ENCODE data around the gene NTM. TPM values are rescaled to one million over a fixed set of nuclear protein-coding genes. Genes with fewer than 3 reads are reported as not detected.

The NTM gene
- total RNA-seq, 1 experiment from 2014 or later, result 0.73 TPM

- BruUV-seq (replicated peaks), result no TSS peak
- no peaks in the 10 kb centered on the region for H3K4me1 Mint-ChIP-seq (ENCODE audit: low read depth, unreplicated experiment)
These were observed 432.2 kb downstream of the NTM start for GRCh38 chr11:131802440-131803115.

DNA sequence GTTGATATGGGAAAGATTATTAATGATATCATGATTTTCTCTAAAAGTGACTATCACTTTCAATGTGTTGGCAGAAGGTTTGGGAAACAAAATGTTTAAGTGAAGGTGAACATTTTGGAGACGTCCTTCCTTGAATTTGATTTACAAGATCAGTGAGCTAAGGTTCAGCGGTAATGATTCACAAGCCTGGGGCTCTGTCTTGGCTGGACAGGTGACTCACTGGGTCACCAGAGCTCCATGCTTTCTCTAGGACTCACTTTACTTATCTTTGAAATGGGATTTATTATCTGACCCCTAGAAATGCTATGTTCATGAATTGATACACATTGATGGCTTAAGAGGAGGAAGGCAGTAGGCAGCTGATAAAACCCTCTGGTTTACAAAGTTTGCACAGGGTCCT, 437.5 kb downstream of the NTM start:
- Histone ChIP-seq H3K27me3 (replicated peaks; ENCODE audit: control insufficient read depth, insufficient read depth, low read length) (0 out of 2 replicates have a peak, but pooled peaks cover 1% of the 10 kb centered on the region), H3K4me1 (no peaks in the 10 kb centered on the region), H3K36me3 (ENCODE audit: control insufficient read depth, insufficient read depth, low read length) (no peaks in the 10 kb centered on the region), H3K9me3 (no peaks in the 10 kb centered on the region), H3K4me3 (ENCODE audit: low read depth, low read length) (no peak overlapping the region)
- no peak overlapping the region for H3K27ac Mint-ChIP-seq (ENCODE audit: unreplicated experiment)
- no peak for DNase-seq
- no peaks in the 10 kb centered on the region for H3K36me3 Mint-ChIP-seq (ENCODE audit: insufficient read depth, unreplicated experiment)
- intact Hi-C loops (cut with micrococcal nuclease; ENCODE audit: unreplicated experiment), result no loop called here
- H3K4me3 Mint-ChIP-seq (ENCODE audit: unreplicated experiment), result no peak overlapping the region
- TF ChIP-seq, protein P1, sequence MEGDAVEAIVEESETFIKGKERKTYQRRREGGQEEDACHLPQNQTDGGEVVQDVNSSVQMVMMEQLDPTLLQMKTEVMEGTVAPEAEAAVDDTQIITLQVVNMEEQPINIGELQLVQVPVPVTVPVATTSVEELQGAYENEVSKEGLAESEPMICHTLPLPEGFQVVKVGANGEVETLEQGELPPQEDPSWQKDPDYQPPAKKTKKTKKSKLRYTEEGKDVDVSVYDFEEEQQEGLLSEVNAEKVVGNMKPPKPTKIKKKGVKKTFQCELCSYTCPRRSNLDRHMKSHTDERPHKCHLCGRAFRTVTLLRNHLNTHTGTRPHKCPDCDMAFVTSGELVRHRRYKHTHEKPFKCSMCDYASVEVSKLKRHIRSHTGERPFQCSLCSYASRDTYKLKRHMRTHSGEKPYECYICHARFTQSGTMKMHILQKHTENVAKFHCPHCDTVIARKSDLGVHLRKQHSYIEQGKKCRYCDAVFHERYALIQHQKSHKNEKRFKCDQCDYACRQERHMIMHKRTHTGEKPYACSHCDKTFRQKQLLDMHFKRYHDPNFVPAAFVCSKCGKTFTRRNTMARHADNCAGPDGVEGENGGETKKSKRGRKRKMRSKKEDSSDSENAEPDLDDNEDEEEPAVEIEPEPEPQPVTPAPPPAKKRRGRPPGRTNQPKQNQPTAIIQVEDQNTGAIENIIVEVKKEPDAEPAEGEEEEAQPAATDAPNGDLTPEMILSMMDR (IDR thresholded peaks at IDR 0.05; ENCODE audit: insufficient read depth in 1 of 2, low read depth in 1 of 2, low read length in 1 of 2, severe bottlenecking in 1 of 2, unreplicated experiment in 1 of 2), result no peak
- H3K9me3 Mint-ChIP-seq (ENCODE audit: unreplicated experiment), result no peaks in the 10 kb centered on the region
- peaks cover 27% of the 10 kb centered on the region for H3K27me3 Mint-ChIP-seq (ENCODE audit: insufficient read depth, unreplicated experiment)
- H3K4me1 Mint-ChIP-seq (ENCODE audit: low read depth, unreplicated experiment), result no peaks in the 10 kb centered on the region
- POLR2A ChIA-PET, result no interaction called here
- CTCF ChIA-PET, result no interaction called here
- BruUV-seq (replicated peaks), result no TSS peak

More at GRCh38 chr11:131802440-131803115, 432.2 kb downstream of the NTM start:
- Mint-ChIP-seq H3K27me3 (ENCODE audit: insufficient read depth, unreplicated experiment) (peaks cover 31% of the 10 kb centered on the region), H3K36me3 (ENCODE audit: insufficient read depth, unreplicated experiment) (no peaks in the 10 kb centered on the region), H3K4me3 (ENCODE audit: unreplicated experiment) (no peak overlapping the region), H3K27ac (ENCODE audit: unreplicated experiment) (no peak overlapping the region), H3K9me3 (ENCODE audit: unreplicated experiment) (no peaks in the 10 kb centered on the region)
- Histone ChIP-seq H3K9me3 (no peaks in the 10 kb centered on the region), H3K36me3 (ENCODE audit: control insufficient read depth, insufficient read depth, low read length) (no peaks in the 10 kb centered on the region), H3K4me3 (ENCODE audit: low read depth, low read length) (no peak overlapping the region), H3K4me1 (no peaks in the 10 kb centered on the region), H3K27me3 (replicated peaks; ENCODE audit: control insufficient read depth, insufficient read depth, low read length) (no peaks in the 10 kb centered on the region)
- CTCF ChIA-PET, result no interaction called here
- DNase-seq, result no peak
- TF ChIP-seq, protein P1 (IDR thresholded peaks at IDR 0.05; ENCODE audit: insufficient read depth in 1 of 2, low read depth in 1 of 2, low read length in 1 of 2, severe bottlenecking in 1 of 2, unreplicated experiment in 1 of 2), result no peak
- intact Hi-C loops (cut with micrococcal nuclease; ENCODE audit: unreplicated experiment), result no loop called here
- POLR2A ChIA-PET, result no interaction called here

GRCh38 chr11:131808470-131808869, 438.1 kb downstream of the NTM start:
- H3K27me3 ChIP-seq (replicated peaks; ENCODE audit: control insufficient read depth, insufficient read depth, low read length), result 0 out of 2 replicates have a peak, but pooled peaks cover 1% of the 10 kb centered on the region
- H3K27ac Mint-ChIP-seq (ENCODE audit: unreplicated experiment), result no peak overlapping the region
- TF ChIP-seq, protein P1 (IDR thresholded peaks at IDR 0.05; ENCODE audit: insufficient read depth in 1 of 2, low read depth in 1 of 2, low read length in 1 of 2, severe bottlenecking in 1 of 2, unreplicated experiment in 1 of 2), result no peak
- CTCF ChIA-PET, result no interaction called here
- no peaks in the 10 kb centered on the region for H3K4me1 Mint-ChIP-seq (ENCODE audit: low read depth, unreplicated experiment)
- DNase-seq, result no peak
- no peaks in the 10 kb centered on the region for H3K36me3 Mint-ChIP-seq (ENCODE audit: insufficient read depth, unreplicated experiment)
- POLR2A ChIA-PET, result no interaction called here
- no peaks in the 10 kb centered on the region for H3K9me3 ChIP-seq
- H3K4me1 ChIP-seq, result no peaks in the 10 kb centered on the region
- H3K27me3 Mint-ChIP-seq (ENCODE audit: insufficient read depth, unreplicated experiment), result peaks cover 27% of the 10 kb centered on the region
- no peak overlapping the region for H3K4me3 Mint-ChIP-seq (ENCODE audit: unreplicated experiment)
- BruUV-seq (replicated peaks), result no TSS peak
- no peak overlapping the region for H3K4me3 ChIP-seq (ENCODE audit: low read depth, low read length)
- intact Hi-C loops (cut with micrococcal nuclease; ENCODE audit: unreplicated experiment), result no loop called here
- H3K9me3 Mint-ChIP-seq (ENCODE audit: unreplicated experiment), result no peaks in the 10 kb centered on the region
- H3K36me3 ChIP-seq (ENCODE audit: control insufficient read depth, insufficient read depth, low read length), result no peaks in the 10 kb centered on the region

Data from Caco-2 (cell line).